AG10803 (cell line): Measurements from ENCODE around the gene THAP4.
"Not testable (repeated sequence)": the region's sequence is repeated elsewhere in the genome, so short reads cannot be mapped to it uniquely, and the experiment has no call there.

Source experiments
- DNase-seq: peaks from one replicate; pipeline ENCODE4 v3.0.0; 2010; ENCODE audit warnings: low read depth
- H3K4me3 ChIP-seq: 2 replicates; pipeline ENCODE4 v1.5.1; 2011; ENCODE audit warnings: mild to moderate bottlenecking, low read length, control low read depth
- CTCF ChIP-seq: conservative IDR thresholded peaks from 2 replicates; pipeline ENCODE4 v1.5.1; 2011; ENCODE audit warnings: mild to moderate bottlenecking, low read length, control low read depth, inconsistent platforms

The THAP4 gene

GRCh38 chr2:241671457-241672240, 34.7 kb upstream of the THAP4 start:
- TF ChIP-seq CTCF: no peak
- H3K4me3 ChIP-seq: no peak overlapping the region
- no peak for DNase-seq

- DNase-seq: no peak
- no peak overlapping the region for H3K4me3 ChIP-seq
- no peak for TF ChIP-seq CTCF
Observed at GRCh38 chr2:241670333-241671110, 33.6 kb upstream of the THAP4 start.

GRCh38 chr2:241668839-241669238, 31.9 kb upstream of the THAP4 start:
- no peak for TF ChIP-seq CTCF
- no peak for DNase-seq
- H3K4me3 ChIP-seq: no peak overlapping the region

- no peak overlapping the region for H3K4me3 ChIP-seq
- no peak for TF ChIP-seq CTCF
- DNase-seq: no peak
Observed at GRCh38 chr2:241668354-241668753, 31.4 kb upstream of the THAP4 start.

- DNase-seq: no peak
- no peak overlapping the region for H3K4me3 ChIP-seq
- no peak for TF ChIP-seq CTCF
Observed at GRCh38 chr2:241666627-241667400, 29.9 kb upstream of the THAP4 start.

- H3K4me3 ChIP-seq: no peak overlapping the region
- no peak for TF ChIP-seq CTCF
- DNase-seq: no peak
Observed at GRCh38 chr2:241665731-241666440, 28.9 kb upstream of the THAP4 start.

GRCh38 chr2:241662731-241663130, 25.8 kb upstream of the THAP4 start:
- H3K4me3 ChIP-seq, DNase-seq: not testable (repeated sequence)
